ENCODE results near the gene SAMMSON.

DNA sequence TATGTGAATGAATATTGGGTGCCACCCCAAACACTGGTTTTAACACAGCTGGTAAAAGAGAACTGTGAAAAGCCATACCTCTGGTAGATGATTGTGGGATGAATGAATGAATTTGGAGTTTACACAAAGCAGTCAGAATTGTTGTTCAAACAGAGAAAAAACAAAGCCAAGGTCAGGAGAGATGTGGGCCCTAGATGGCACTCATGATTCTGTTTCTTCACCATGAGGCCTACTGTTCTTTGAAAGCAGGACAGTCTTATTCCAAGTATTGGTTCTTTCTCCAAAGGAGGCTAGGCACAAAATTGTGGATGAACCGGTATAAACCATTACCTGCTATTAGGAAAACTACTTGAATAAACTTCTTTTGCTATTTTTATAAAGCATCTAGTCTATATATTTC lies 97.6 kb downstream of the SAMMSON start:
- TF ChIP-seq CTCF (IDR thresholded peaks at IDR 0.05), result no peak
- no peak for TF ChIP-seq POLR2A (IDR thresholded peaks at IDR 0.05)
- TF ChIP-seq POLR2AphosphoS5 (IDR thresholded peaks at IDR 0.05), result no peak
